ENCODE measurements around the gene LRRC42.

The LRRC42 gene

DNA sequence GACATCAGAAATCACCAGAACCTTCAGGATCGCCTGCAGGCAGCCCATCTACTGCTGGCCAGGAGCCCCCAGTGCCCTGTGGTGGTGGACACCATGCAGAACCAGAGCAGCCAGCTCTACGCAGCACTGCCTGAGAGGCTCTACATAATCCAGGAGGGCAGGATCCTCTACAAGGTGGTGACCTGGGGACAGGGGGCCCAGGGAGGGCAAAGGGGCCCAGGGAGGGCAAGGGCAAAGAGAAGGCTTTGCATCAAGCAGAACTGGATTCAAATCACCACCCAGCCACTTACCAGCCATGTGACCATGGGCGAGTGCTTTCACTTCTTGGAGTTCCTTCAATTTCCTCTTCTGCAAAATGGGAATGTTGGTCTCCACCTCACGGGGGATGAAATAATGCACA is 40.0 kb upstream of the LRRC42 start:
- in situ Hi-C loops (cut with MboI; ENCODE audit: low sequenced_read_pairs, unreplicated experiment), result no loop called here
- no peak for DNase-seq (ENCODE audit: low spot score)
- TF ChIP-seq, protein P1, sequence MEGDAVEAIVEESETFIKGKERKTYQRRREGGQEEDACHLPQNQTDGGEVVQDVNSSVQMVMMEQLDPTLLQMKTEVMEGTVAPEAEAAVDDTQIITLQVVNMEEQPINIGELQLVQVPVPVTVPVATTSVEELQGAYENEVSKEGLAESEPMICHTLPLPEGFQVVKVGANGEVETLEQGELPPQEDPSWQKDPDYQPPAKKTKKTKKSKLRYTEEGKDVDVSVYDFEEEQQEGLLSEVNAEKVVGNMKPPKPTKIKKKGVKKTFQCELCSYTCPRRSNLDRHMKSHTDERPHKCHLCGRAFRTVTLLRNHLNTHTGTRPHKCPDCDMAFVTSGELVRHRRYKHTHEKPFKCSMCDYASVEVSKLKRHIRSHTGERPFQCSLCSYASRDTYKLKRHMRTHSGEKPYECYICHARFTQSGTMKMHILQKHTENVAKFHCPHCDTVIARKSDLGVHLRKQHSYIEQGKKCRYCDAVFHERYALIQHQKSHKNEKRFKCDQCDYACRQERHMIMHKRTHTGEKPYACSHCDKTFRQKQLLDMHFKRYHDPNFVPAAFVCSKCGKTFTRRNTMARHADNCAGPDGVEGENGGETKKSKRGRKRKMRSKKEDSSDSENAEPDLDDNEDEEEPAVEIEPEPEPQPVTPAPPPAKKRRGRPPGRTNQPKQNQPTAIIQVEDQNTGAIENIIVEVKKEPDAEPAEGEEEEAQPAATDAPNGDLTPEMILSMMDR (IDR thresholded peaks at IDR 0.05; ENCODE audit: borderline replicate concordance, control extremely low read depth, extremely low read depth, insufficient read depth, missing control alignments), result no peak

DNA sequence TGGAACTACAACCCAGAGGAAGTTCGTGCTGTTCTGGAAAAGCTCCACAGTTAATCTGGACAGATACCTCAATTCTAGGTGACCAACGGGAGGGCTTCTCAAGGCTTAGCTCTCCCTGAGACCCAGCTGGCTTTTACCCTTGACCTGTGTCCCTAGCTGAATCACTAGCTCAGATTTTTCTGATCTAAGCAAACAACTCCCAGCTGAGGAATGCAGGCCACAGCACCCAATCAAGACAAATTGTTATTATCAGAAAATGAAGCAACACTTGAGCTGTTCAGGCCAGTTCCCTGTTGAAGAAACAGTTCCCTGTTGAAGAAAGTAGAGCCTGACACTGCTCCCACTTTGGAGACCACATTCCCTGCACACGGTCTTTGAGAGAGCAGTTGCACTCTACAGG is 36.2 kb upstream of the LRRC42 start:
- in situ Hi-C loops (cut with MboI; ENCODE audit: low sequenced_read_pairs, unreplicated experiment), result no loop called here
- TF ChIP-seq, protein P1 (IDR thresholded peaks at IDR 0.05; ENCODE audit: borderline replicate concordance, control extremely low read depth, extremely low read depth, insufficient read depth, missing control alignments), result no peak
- DNase-seq (ENCODE audit: low spot score), result no peak

- DNase-seq (ENCODE audit: low spot score), result no peak
- TF ChIP-seq, protein P1 (IDR thresholded peaks at IDR 0.05; ENCODE audit: borderline replicate concordance, control extremely low read depth, extremely low read depth, insufficient read depth, missing control alignments), result no peak
- in situ Hi-C loops (cut with MboI; ENCODE audit: low sequenced_read_pairs, unreplicated experiment), result no loop called here
Measured at GRCh38 chr1:53911442-53911841, 34.7 kb upstream of the LRRC42 start.

GRCh38 chr1:53913352-53914033 is 32.7 kb upstream of the LRRC42 start:
- DNase-seq (ENCODE audit: low spot score), result no peak
- in situ Hi-C loops (cut with MboI; ENCODE audit: low sequenced_read_pairs, unreplicated experiment), result no loop called here
- TF ChIP-seq, protein P1 (IDR thresholded peaks at IDR 0.05; ENCODE audit: borderline replicate concordance, control extremely low read depth, extremely low read depth, insufficient read depth, missing control alignments), result no peak

GRCh38 chr1:53918343-53918742 is 27.8 kb upstream of the LRRC42 start:
- in situ Hi-C loops (cut with MboI; ENCODE audit: low sequenced_read_pairs, unreplicated experiment), result no loop called here
- TF ChIP-seq, protein P1 (IDR thresholded peaks at IDR 0.05; ENCODE audit: borderline replicate concordance, control extremely low read depth, extremely low read depth, insufficient read depth, missing control alignments), result no peak
- no peak for DNase-seq (ENCODE audit: low spot score)

DNA sequence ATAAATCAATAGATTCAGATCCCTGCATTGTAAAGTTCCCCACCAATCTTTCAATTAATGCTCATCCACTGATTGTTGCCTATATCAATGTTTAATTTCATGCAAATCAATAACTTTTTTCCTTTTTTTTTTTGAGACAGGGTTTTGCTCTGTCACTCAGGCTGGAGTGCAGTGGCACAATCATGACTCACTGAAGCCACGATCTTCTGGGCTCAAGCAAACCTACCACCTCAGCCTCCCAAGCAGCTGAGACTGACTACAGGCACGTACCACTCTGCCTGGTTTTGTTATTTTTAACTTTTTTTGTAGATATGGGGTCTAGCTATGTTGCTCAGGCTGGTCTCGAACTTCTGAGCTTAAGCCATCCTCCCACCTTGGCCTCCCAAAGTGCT is 26.5 kb upstream of the LRRC42 start:
- in situ Hi-C loops (cut with MboI; ENCODE audit: low sequenced_read_pairs, unreplicated experiment), result no loop called here
- no peak for DNase-seq (ENCODE audit: low spot score)
- TF ChIP-seq, protein P1 (IDR thresholded peaks at IDR 0.05; ENCODE audit: borderline replicate concordance, control extremely low read depth, extremely low read depth, insufficient read depth, missing control alignments), result no peak

Data from GM13976 (cell line).